ENCODE data around the gene WAC.

The WAC gene

GRCh38 chr10:28669227-28670173 is 136.6 kb downstream of the WAC start:
- no peak for DNase-seq
